Activated gamma-delta T cell (primary cell): ENCODE measurements around the gene TMA16.
"Not testable (repeated sequence)": the region's sequence is repeated elsewhere in the genome, so short reads cannot be mapped to it uniquely, and the experiment has no call there.

ENCODE experiments used
- DNase-seq: peaks from one replicate; lab custom pipeline; 2025; lab: John Stamatoyannopoulos, UW
- total RNA-seq, 2 donors: gene quantifications; one replicate each; lab custom pipeline; 2026; lab: John Stamatoyannopoulos, UW

TMA16 gene
- total RNA-seq = 12.5 to 13.6 reads per million in 2 donors

GRCh38 chr4:163494360-163495241 lies at the start of gene TMA16:
TMA16 (plus strand) TSS chr4:163494690; CDS start chr4:163494802, 112 bp downstream.
- DNase-seq = peak; percentile 50

GRCh38 chr4:163447023-163447422 lies 47.5 kb upstream of the TMA16 start:
- DNase-seq = not testable (repeated sequence)

- no peak for DNase-seq
These were observed 47.0 kb upstream of the TMA16 start for GRCh38 chr4:163447481-163447880.

- no peak for DNase-seq
These were observed 45.8 kb upstream of the TMA16 start for GRCh38 chr4:163448540-163449203.

GRCh38 chr4:163462556-163462955 lies 31.9 kb upstream of the TMA16 start:
- DNase-seq = no peak

- DNase-seq = no peak
These were observed 27.3 kb upstream of the TMA16 start for GRCh38 chr4:163467082-163467770.

- DNase-seq = no peak
These were observed 24.1 kb upstream of the TMA16 start for GRCh38 chr4:163470391-163470790.

- no peak for DNase-seq
These were observed 21.4 kb upstream of the TMA16 start for GRCh38 chr4:163473130-163473529.

- DNase-seq = no peak
These were observed 20.9 kb upstream of the TMA16 start, which contains the start of gene TKTL2 for GRCh38 chr4:163473576-163473975. TKTL2 (minus strand) TSS chr4:163473754; CDS start chr4:163473734, 20 bp downstream.

GRCh38 chr4:163474027-163474426 lies 20.5 kb upstream of the TMA16 start:
- no peak for DNase-seq

GRCh38 chr4:163476761-163477438 lies 17.6 kb upstream of the TMA16 start:
- DNase-seq = no peak

- DNase-seq = no peak
These were observed 12.3 kb upstream of the TMA16 start for GRCh38 chr4:163482190-163482589.

GRCh38 chr4:163484906-163485305 lies 9.6 kb upstream of the TMA16 start:
- no peak for DNase-seq

GRCh38 chr4:163485589-163485988 lies 8.9 kb upstream of the TMA16 start:
- DNase-seq = no peak

GRCh38 chr4:163486321-163486720 lies 8.2 kb upstream of the TMA16 start:
- DNase-seq = no peak

GRCh38 chr4:163489929-163490328 lies 4.6 kb upstream of the TMA16 start:
- DNase-seq = no peak

- no peak for DNase-seq
These were observed 1.5 kb upstream of the TMA16 start for GRCh38 chr4:163492951-163493504.

GRCh38 chr4:163493643-163494359 lies 689 bp upstream of the TMA16 start:
- no peak for DNase-seq

GRCh38 chr4:163495900-163496299 lies 1.4 kb downstream of the TMA16 start:
- DNase-seq = no peak

- DNase-seq = no peak
These were observed 6.1 kb downstream of the TMA16 start for GRCh38 chr4:163500586-163500985.

GRCh38 chr4:163505374-163505773 lies 10.9 kb downstream of the TMA16 start:
- no peak for DNase-seq
